ENCODE results near the gene FARSB.

Gene FARSB

GRCh38 chr2:222656526-222657446 lies 894 bp upstream of the FARSB start:
- DNase-seq: peak; percentile 13

GRCh38 chr2:222653280-222653679 lies 2.6 kb downstream of the FARSB start:
- no peak for DNase-seq

DNA sequence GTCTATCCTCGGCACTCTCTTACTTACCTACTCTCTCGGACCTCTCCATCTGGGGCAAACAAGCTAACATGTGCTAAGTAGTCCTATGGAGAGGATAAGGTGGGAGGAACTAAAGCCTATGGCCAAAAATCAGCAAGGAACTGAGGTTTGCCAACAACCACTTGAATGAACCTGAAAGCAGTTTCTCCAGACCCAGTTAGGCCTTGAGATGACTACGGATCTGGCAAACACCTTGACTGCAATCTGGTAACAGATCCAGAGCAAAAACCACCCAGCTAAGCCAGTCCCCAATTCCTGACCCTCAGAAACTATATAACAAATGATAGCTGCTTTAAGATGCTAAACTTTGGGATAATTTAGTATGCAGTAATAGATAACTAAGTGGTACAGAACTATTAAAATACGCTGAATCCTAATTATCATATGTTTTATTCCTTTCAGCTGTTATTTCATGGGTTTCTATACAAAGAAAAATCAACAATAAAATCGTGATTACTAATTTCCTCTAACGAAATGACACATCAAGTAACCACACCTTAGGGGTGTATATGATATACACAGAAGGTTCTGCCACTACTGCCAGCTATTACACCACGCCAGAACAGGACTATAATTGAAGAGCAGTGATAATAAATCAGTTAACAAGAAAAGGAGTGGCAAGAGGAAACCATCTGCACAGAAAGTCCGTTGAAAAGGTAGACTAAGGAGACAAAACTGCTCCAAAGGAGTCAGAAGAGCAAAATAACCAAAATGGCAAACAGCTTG lies 3.2 kb downstream of the FARSB start:
- no peak for DNase-seq

DNA sequence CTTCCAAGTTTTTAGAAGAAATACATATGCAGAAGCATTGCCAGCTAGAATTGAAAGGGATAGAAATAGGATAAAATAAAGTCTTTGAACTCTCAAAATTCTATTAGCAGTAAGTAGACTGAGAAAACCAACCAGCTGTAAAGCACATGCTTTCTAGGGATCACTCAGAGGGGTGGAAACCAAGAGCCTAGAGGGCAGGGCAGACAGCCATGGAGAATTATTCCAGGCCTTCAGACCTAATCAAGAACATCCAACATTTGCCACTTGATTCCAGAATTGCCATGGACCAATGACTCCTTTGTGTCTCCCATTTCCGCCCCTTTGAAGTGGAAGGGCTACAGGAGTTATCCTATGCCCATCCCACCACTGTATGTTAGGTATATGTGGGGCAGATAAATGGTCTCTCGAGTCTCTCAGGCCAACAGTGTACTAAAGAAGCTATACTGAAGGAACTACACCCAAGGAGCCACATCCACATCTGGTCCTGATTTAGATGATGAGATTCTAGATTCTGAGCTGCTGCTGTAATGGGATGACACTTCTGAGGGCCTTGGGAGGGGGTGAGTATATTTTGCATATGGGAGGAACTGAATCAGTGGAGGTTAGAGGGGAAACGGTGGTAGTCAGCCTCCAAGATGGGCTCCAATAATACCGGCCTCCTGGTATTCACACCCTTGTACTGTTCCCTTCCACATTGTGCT lies 4.0 kb downstream of the FARSB start:
- peak; percentile 84 for DNase-seq

DNA sequence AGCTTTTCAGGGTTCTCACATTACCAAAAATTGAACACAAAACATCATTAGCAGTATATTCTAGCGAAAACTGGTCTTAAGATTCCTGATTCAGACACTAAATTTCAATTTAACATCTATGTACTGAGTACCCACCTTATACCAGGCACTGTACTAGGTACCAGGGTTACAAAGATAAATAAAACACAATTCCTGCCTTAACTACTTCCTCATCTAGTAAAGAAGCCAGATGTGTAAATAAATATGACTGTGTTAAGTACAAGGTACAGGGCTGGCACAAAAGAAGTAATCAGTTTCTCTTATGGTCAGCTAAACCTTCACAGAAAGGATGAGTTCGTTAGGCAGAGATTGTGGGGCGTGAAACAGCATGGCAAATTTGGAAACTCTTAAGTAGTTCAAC lies 6.1 kb downstream of the FARSB start:
- no peak for DNase-seq

DNA sequence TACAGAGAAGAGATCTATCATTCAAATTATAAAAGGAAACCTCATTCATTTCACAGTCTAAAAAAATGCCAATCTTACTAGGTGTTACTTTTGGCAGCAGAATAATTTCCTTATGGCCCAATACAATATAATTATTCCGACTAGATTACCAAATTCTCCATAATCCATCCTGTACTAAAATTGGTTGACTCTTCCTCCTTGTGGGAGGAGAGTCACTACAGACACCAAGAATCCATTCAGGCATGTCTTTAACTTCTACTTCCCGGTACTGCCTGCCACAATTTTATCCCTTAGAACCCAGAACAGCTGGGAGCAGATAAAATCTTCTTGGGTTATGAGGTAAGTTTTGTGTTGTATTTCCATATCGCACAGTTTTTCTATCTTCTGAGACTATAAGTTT lies 9.9 kb downstream of the FARSB start:
- no peak for DNase-seq

DNA sequence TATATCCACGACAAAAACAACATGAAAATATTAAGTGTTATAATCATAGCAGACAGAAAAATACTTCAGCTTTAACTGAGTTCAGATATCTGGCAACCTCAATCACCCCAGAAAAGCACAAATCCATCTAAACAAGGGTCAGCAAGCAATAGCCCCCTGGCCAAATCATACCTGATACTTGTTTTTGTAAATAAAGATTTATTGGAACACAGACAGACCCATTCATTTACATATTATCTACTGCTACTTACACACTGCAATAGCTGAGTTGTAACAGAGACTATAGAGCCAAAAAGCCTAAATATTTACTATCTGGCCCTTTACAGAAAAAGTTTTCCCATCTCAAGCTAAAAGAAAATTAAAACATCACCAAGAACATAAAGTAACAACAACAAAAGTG lies 12.8 kb downstream of the FARSB start:
- DNase-seq: no peak

DNA sequence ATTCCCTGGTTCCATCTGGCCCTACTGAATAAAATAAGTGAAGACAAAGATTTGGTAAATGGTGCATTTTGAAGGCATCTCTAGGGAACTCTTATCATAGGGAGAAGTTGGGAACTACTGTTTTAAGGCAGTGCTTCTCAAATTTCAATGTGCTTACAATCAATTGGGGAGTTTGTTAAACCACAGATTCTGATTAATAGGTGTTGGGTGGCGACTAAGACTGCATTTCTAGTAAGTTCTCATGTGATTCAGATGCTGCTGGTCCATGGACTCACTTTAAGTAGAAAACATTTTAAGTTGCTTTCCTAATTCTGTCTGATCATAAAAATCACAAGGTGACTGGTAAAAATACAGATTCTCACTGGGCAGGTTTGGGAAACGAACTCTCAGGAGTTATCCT lies 14.6 kb downstream of the FARSB start:
- no peak for DNase-seq

DNA sequence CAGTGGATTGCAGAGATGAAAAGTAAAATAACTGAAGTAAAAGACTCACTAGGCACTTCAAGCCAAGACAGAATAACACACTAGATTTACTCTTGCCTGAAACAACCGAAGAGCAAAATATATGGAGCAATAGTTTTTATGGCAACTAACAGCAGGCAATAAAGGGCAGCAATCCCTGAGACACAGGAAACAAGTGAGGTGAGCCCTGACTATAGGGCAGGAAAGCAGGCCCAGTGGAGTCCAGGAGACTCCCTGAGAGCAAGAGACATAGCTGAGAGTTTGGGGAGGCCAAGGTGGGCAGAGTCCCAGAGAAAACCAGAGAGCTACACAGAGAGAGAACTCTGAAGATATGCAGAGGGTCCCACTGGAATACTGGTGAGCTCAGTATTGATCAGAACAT lies 18.8 kb downstream of the FARSB start:
- DNase-seq: no peak

DNA sequence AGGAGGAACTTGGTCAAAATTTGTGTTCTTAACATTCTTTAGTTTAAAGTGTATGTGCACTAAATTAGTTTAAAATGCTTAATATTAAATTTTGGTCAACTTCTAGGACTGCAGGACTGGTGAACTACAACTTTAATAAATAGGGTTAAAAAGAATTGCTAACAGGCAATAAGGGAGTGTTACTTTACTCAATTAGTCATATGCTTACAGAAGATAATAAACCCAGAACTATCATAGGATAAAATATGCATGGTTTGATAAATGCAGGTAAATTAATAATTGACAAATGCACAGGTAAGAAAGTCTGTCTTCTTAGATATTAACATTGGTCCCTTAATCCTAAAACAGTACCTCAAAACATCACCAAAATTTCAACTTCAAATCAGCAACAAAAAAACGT lies 20.6 kb downstream of the FARSB start:
- DNase-seq: no peak

- DNase-seq: peak; percentile 71
Observed at GRCh38 chr2:222627764-222628163, 28.1 kb downstream of the FARSB start.

- no peak for DNase-seq
Observed at GRCh38 chr2:222623756-222624309, 32.1 kb downstream of the FARSB start.

- DNase-seq: no peak
Observed at GRCh38 chr2:222622910-222623309, 33.0 kb downstream of the FARSB start.

DNA sequence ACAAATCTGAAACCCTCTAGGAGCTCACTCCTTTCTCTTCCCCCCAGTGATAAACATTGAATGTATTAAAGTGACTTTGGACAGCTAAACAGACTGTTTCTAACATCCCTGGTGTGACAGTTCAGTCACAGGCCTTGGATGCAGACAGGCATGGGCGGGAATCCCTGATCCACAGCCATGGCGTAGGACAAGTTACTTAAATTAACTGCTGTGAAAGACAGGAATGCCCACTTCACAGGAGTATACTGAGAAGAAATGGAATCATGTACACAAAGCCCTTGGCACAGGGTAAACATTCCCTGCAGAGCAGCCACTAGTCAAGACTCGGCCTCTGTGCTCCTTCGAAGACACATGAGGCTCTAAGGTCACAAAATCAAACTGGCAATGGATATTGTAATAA lies 34.0 kb downstream of the FARSB start:
- DNase-seq: no peak

DNA sequence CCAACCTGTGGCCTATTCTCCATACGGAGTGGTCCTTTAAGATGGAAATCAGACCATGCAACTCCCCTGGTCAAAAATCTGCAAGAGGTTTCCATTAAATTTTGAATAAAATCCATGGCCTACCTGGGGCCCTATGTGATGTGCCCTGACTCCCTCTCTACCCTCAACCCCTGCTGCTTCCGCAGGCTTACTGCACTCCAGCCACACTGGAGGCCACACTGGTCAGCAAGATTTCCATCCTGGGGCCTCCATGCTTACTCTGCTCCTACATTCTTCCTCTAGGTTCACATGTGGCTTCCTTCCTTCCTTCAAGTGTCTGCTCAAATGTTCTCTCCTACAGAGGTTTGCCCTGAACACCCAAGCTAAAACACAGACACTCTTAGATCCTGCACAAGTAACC lies 40.6 kb downstream of the FARSB start:
- DNase-seq: no peak

GRCh38 chr2:222613715-222614331 lies 42.1 kb downstream of the FARSB start:
- DNase-seq: peak; percentile 49

DNA sequence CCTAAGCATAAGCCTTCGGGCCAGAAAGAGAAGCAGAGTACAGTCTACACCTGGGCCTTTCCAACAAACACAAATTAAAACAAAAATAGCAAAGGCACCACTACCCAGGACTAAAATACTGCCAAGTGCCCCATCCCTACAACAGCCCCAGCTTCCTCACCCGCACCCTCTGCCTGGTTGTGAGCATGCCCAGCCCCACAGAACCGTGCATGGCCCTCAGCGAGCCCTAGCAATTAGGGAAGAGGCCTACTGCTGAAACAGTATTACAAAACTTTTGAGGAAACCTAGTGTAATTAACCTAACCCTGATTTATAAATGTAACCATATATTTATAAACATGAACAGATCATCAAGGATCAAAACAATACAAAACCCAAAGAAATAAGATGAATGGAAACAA lies 44.2 kb downstream of the FARSB start:
- no peak for DNase-seq

- peak; percentile 26 for DNase-seq
Observed at GRCh38 chr2:222610746-222611145, 45.1 kb downstream of the FARSB start.

DNA sequence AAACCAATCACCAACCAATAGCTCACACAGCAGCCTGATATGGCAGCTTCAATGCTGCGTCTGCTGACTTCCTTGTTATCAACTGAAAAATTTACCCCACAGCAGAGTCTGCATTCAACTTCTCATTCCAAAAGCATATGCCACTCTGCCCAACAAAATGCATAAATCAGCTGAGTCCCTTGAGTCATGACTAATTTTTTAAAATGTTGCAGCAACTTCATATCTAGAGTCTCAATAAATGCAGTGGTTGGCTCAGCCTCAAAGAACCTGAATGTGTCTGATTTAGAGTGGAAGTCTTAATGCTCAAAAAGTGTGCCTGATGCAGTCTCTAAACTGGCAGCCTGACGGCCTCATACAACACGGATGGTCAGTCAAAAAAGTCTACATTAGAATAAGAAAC lies 46.5 kb downstream of the FARSB start:
- DNase-seq: peak; percentile 52

GRCh38 chr2:222608081-222608480 lies 47.8 kb downstream of the FARSB start:
- DNase-seq: peak; percentile 57

GRCh38 chr2:222606306-222606705 lies 49.6 kb downstream of the FARSB start:
- no peak for DNase-seq

GRCh38 chr2:222604749-222605515 lies 51.0 kb downstream of the FARSB start:
- DNase-seq: no peak

Measured in fibroblast of skin of right biceps (primary cell).